ENCODE results near the gene LRP1B.

Gene LRP1B

GRCh38 chr2:141242008-141242407 lies 888.8 kb downstream of the LRP1B start:
- no peak for TF ChIP-seq BACH2 (CRISPR knock-in tag; IDR thresholded peaks at IDR 0.05; ENCODE audit: borderline replicate concordance)
- no peak for TF ChIP-seq ZFP3 (CRISPR knock-in tag; IDR thresholded peaks at IDR 0.05)
- no peak for TF ChIP-seq TSHZ2 (CRISPR knock-in tag; IDR thresholded peaks at IDR 0.05)
- TF ChIP-seq, protein P1, sequence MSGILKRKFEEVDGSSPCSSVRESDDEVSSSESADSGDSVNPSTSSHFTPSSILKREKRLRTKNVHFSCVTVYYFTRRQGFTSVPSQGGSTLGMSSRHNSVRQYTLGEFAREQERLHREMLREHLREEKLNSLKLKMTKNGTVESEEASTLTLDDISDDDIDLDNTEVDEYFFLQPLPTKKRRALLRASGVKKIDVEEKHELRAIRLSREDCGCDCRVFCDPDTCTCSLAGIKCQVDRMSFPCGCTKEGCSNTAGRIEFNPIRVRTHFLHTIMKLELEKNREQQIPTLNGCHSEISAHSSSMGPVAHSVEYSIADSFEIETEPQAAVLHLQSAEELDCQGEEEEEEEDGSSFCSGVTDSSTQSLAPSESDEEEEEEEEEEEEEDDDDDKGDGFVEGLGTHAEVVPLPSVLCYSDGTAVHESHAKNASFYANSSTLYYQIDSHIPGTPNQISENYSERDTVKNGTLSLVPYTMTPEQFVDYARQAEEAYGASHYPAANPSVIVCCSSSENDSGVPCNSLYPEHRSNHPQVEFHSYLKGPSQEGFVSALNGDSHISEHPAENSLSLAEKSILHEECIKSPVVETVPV (CRISPR knock-in tag; IDR thresholded peaks at IDR 0.05), result no peak
- no peak for ATAC-seq

GRCh38 chr2:141226560-141226959 lies 904.3 kb downstream of the LRP1B start:
- TF ChIP-seq ZFP3 (CRISPR knock-in tag; IDR thresholded peaks at IDR 0.05), result no peak
- no peak for TF ChIP-seq ZNF70 (CRISPR knock-in tag; IDR thresholded peaks at IDR 0.05)
- TF ChIP-seq ESRRG (CRISPR knock-in tag; IDR thresholded peaks at IDR 0.05), result no peak
- TF ChIP-seq TOX (CRISPR knock-in tag; IDR thresholded peaks at IDR 0.05; ENCODE audit: borderline replicate concordance), result no peak
- no peak for TF ChIP-seq POU6F1 (CRISPR knock-in tag; IDR thresholded peaks at IDR 0.05; ENCODE audit: borderline replicate concordance, low read depth)
- no peak for TF ChIP-seq ZFP30 (CRISPR knock-in tag; IDR thresholded peaks at IDR 0.05)
- no peak for TF ChIP-seq ISL1 (CRISPR knock-in tag; IDR thresholded peaks at IDR 0.05)
- TF ChIP-seq ZNF8 (CRISPR knock-in tag; IDR thresholded peaks at IDR 0.05), result no peak
- TF ChIP-seq ZC3H10 (CRISPR knock-in tag; IDR thresholded peaks at IDR 0.05), result no peak
- no peak for ATAC-seq

- TF ChIP-seq GLIS3 (CRISPR knock-in tag; IDR thresholded peaks at IDR 0.05) (no peak), ZNF565 (CRISPR knock-in tag; conservative IDR thresholded peaks at IDR 0.05; ENCODE audit: low read depth) (no peak), CREB5 (CRISPR knock-in tag; IDR thresholded peaks at IDR 0.05; ENCODE audit: low read depth) (no peak), ARNTL (CRISPR knock-in tag; IDR thresholded peaks at IDR 0.05; ENCODE audit: borderline replicate concordance, low read depth) (no peak)
- no peak for ATAC-seq
Measured at GRCh38 chr2:141207036-141207385, 923.8 kb downstream of the LRP1B start.

- ATAC-seq, result no peak; the same call in 2 of the 3 replicates
- TF ChIP-seq GLIS3 (CRISPR knock-in tag; IDR thresholded peaks at IDR 0.05) (0 out of 2 replicates have a peak, but pooled peaks have one; percentile 10), ISL1 (CRISPR knock-in tag; IDR thresholded peaks at IDR 0.05) (peak; percentile 99), CREB5 (CRISPR knock-in tag; IDR thresholded peaks at IDR 0.05; ENCODE audit: low read depth) (no peak), ESRRG (CRISPR knock-in tag; IDR thresholded peaks at IDR 0.05) (peak; percentile 88; the same call in 1 of the 2 replicates)
Measured at GRCh38 chr2:141201016-141201565, 929.7 kb downstream of the LRP1B start.

DNA sequence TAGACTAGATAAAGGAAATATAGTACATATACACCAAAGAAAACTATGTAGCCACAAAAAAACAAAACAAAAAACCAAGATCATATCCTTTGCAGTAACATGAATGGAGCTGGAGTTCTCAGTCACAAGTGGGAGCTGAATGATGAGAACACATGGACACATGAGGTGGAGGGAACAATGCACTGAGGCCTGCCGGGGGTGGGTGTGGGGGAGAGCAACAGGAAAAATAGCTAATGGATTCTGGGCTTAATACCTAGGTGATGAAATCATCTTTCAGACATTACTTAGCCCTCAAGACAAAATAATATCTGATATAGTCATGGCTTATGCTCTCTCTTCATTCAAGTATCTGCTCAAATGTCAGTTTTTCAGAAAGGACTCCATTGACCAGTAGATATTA lies 930.6 kb downstream of the LRP1B start:
- no peak for ATAC-seq
- TF ChIP-seq ISL1 (CRISPR knock-in tag; IDR thresholded peaks at IDR 0.05) (peak; percentile 77), ESRRG (CRISPR knock-in tag; IDR thresholded peaks at IDR 0.05) (no peak)

Data from SK-N-SH treated with all-trans-retinoic acid at 6 μM for 48 hours (cell line).